Measurements from ENCODE around the gene PRPF6.

The PRPF6 gene

DNA sequence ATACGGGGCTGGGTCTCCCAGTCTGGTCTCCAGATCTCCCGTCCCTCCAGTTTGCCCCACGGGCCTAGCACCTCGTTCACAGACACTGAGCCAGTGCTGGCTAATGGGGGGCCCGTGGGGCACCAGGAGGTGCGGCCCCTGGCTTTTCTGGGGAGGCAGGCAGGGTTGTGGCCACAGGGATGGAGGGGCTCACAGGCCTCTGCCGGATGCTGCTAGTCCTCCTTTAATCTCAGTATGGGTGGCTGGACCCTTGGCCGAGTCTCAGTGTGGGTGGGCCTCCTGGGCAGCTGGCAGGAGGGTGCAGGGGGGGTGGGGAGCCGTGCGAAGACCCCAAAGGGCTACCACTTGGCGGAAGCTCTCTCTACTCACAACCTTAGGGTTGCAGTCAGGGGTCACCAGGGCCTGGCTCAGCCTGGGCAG lies 70.1 kb downstream of the PRPF6 start:
- no peak for DNase-seq

DNA sequence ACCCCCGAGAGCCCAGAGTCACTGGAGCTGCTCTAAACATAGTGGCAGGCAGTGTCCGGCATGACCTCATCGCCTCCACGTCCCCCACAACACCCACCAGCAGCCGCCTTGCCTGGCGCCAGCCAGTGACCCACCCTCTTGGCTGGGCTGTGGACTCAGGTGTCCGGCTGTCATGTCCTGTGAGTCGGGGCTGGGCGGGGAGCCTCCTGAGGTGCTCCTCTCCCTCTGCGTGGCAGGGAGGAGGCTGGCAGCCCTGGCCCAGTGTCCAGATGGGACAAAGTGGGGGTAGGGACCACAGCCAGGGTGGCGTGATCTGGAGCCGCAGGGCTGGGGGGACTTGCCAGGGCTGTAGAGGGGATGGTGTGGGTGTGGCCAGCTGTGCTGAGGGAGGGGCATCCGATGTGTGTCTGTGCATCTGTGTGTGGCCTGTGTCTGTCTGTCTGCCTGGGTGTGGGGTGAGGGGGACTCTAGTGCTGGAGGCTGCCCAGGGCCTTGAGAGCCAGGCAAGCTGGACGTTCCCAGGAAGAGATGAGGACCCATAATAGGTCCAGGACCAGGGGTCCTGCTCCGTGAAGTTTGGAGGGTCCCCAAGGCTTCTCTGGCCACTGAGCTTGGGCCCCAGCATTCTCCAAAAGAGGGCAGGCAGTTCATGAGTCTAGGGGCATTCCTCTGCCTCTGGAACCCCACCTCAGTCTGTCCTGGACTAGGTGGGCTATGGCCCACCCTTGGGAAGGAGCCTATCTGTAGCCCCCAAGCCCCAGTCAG lies 70.8 kb downstream of the PRPF6 start:
- DNase-seq: no peak

DNA sequence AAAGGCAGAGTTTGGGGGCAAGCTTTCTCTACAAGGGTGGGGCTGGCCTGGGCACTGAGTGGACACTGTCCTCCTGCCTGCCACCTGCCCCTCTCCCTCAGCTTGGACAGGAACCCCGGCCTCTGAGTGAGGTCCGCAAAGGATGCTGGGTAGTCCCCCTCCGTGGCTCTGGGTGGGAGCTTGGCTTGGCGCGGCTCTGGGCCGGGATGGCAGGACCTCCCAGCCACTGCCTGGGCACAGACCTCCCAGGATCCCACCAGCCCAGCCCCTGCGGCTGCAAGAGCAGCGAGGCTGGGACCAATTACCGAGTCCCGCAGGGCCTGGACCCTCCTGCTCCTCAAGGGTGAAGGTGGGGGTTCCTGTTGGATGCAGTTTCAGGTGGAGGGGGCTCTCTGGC lies 71.4 kb downstream of the PRPF6 start:
- no peak for DNase-seq

DNA sequence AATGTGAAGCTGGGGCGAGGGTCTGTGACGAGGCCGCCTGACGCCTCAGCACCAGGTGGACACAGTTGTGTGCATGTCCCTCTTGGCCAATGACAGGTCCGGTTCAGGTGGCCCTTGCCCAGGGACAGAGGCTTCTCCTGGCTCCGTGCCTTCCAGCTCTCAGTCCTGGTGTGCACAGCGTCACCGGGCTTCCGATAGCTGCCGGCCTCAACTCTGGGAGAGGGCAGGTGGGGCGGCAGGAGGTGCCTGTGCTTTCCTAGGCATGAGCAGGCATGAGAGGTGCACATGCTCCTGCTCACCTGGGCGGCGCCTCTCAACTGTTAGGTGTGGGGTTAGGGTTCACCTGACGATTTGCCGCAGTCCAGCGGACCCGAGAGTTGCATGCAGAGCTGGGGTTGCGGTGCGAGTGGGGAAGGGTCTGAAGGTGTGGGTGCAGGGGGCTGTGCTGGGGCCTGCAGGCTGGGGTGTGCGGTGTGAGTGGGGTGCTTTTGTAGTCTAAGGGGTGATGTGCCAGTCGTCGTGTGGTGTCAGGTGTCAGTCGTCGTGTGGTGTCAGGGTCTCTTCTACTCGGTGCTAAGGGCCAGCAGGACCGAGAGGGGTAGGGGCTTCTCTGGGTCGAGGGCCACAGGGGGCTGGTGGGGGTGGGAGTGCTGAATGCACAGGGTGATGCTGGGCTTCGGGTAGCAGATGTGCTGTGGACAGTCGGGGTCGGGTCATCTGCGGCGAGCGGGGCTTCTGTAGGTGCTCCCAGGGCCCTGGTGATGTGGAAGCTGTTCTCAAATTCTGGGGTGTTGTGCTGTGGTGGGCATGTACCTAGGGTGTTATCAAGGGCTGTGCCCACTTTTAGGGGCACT lies 72.3 kb downstream of the PRPF6 start:
- DNase-seq: no peak

DNA sequence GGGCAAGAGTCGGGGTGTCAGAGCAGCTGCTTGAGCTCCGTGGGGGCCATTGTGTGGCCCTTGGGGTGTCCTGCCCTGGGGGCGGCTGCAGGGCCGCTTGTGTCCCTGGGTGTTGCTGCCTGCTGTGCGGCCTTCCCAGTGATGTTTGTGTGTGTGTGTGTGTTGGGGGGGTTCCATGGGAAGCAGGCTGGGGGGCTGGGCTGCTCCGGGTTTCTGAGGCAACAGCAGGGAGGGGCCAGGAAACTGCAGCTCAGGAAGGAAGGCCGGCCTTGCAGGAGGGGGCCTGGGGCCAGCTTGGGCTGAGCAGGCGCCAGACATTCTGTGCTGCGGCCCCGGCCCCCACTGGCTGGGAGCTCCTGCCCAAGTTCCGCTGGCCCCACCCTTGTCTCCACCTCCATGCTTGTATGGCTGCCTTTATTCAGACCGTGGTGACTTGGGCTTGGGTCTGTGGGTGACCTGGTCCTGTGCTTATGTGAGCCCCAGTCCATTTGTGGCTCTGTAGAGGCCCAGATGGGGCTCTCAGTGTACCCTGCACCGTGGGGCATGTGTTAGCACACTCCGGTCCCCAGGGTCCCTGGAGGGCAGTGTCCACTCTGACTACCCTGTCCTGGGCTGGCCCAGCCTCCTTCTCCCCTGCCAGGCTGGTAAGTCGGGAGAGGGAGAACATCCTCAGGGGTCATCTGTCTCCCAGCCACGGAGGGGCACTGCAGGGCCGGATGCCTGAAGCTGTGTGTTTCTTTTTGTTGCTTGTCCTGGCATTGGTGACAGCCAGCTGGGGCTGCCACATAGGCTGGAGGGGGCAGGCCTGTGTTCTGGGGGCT lies 73.1 kb downstream of the PRPF6 start:
- DNase-seq: no peak

DNA sequence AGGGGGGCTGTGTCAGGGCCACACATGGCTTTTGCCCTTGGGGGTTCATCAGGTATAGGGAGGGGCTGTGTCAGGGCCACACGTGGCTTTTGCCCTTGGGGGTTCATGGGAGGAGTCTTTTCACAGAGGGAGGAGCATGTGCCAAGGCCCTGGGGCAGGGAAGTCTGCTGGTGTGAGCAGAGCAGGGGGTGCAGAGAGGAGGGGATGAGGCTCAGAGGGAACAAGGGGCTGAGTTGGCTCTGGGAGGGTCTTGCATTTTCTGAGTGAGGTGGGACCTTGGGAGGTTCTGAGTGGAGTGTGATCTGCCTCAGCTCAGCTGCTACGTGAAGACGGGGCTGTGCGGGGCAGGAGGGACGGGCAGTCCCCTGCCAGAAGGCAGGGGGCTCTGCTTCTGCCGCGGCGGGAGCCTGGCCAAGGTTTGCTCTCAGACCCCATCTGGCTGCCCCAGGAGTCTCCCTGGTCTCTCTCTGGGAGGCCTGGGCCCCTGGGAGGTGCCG lies 74.5 kb downstream of the PRPF6 start:
- no peak for DNase-seq

DNA sequence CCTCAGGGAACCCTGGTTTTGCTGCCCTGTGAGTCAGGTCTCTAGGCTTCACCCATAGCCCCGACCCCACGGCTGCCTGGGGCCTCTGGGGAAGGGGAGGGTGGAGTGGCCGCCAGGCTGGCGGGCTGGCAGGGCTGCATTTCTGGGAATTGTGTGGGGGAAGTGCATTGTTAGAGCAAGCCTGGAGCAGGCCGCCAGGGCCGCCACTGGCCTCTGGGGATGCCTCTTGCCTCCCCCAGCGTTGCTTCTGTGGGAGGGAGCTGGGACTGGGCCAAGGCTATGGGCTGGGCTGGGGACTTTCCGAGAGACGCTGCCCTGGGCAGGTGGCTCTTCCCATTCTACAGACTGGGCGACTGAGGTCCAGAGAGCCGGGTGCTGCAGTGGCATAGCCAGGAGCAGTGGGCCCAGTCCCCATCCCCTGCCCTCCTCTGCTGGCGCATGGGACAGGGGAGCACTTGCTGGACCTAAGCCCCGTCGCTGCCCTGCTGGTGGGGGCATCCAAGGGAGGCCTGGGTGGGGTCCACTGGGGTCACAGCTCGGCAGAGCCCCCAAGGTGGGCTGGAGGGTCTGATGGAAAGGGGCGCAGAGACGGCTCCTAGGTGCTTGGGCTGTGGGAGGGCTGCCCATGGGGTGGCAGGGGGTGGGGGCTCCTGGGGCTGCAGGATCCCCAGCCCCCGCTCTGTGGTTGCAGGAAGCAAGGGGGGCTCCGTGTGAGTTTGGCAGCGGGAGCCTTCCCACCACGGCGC lies 75.1 kb downstream of the PRPF6 start:
- no peak for DNase-seq

DNA sequence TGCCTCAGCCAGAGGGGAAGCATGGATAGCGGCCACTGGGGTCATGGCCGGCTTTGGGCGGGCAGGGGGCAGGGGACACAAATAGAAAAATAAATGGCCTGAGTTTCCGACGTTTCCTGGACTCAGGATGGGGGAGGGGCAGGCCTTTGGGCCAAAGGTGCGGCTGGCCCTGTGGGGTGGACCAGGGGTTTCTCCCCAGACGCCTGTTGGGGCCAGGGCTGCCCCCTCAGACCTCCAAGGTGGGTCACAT lies 75.6 kb downstream of the PRPF6 start:
- no peak for DNase-seq

DNA sequence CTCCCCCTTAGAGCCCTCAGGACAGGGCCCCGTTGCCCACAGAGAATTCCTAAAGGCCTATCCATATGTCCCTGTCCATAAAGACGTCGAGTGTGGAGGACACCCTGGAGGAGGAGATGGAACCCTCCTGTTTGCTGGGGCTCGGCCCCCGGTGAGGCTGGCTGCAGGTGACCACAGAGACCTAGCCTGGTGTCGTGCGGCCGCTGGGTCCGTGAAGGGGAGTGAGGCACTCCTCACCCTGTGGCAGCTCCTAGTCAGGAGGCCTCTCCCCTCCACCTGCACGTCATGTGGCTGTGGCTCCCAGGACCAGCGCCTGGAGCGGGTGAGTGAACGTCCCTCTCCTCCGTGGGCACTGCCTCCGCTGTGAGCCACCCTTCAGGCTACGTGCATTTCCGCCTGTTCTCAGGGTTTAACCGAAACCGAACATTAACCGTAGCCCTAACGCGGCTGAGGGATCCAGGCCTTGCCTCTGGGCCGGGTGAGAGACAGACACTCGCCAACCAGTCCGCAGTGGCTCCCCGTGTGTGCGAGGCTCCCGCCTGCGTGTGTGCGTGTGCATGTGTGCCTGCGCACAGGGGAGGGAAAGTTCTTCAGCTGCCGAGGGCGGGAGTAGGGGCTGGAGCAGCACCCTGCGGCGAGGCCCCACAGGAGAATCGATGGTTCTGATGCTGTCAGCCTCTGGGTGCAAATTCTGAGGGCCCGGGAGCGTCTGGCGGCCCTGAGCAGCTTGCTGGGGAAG lies 76.1 kb downstream of the PRPF6 start:
- no peak for DNase-seq

DNA sequence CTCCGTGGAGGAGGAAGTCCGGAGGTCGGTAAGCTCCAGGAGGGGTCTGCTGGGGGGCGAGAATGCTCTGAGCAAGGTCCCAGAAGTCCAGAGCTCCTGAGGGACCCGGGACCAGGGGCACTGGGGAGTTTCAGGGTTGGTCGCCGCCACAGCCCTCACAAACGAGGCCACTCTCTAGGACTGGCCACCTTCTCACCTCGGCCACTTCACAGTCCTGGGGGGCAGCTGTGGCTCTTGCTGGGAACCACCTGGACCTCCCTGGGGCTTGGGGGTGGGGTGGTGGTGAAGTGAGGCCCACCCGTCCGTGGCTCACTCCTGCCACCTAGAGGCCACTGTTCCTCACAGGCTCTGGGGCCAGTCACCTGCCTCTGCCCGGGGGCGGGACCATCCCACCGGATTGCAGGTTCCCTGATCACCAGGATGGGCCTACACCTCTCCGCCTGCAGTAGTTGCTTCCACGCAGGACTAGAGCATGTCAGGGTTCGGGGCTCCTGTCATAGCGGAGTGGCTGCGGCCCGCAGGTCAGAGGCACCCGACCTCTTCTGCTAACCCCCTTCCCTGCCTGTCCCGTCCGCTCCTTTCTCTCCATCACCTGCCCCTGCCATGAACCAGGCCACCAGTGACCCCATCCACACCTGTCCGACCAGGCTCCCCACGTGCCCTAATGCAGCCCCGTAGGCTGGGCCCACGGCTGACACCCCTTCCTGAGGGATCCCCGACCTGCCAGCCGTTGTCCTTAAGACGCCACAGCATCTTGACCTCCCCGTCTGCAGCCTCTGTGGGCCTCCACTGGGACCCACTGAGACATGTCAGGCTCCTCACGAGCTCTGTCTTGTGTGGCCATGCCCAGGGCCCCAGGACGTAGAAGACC lies 76.9 kb downstream of the PRPF6 start:
- DNase-seq: peak; percentile 84 to 90

DNA sequence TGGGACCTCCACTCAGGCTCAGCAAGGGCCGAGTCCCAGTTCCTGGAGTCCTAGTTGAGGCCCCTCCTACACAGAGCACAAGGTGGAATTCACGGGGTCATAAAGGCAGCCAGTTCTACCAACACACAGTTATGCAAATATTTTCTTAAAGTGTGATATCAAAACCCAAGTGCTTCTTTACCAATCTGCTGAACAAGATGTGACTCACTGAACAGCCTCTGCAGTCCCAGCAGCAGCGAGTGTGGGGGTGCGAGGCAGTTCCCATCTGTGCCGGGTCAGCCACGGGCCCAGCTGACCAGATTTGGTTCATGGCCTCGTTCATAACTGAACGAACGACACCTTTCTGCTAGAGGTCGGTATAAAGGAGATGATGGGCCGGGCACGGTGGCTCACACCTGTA lies 77.6 kb downstream of the PRPF6 start:
- DNase-seq: no peak

DNA sequence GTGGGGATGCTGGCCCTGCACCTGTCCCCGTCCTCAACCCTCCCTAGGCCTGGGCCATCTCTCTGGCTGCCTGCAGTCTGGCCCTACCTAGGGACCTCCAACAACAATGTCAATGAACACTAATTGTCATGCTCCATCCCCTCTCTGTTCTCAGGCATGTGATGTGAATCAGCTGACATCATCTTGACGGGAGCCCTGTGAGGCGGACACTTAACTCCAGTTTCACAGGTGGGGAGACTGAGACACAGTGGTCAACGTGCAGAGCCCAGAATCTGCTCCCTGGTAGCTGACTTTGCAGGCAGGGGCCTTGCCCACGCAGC lies 81.3 kb downstream of the PRPF6 start:
- DNase-seq: no peak

DNA sequence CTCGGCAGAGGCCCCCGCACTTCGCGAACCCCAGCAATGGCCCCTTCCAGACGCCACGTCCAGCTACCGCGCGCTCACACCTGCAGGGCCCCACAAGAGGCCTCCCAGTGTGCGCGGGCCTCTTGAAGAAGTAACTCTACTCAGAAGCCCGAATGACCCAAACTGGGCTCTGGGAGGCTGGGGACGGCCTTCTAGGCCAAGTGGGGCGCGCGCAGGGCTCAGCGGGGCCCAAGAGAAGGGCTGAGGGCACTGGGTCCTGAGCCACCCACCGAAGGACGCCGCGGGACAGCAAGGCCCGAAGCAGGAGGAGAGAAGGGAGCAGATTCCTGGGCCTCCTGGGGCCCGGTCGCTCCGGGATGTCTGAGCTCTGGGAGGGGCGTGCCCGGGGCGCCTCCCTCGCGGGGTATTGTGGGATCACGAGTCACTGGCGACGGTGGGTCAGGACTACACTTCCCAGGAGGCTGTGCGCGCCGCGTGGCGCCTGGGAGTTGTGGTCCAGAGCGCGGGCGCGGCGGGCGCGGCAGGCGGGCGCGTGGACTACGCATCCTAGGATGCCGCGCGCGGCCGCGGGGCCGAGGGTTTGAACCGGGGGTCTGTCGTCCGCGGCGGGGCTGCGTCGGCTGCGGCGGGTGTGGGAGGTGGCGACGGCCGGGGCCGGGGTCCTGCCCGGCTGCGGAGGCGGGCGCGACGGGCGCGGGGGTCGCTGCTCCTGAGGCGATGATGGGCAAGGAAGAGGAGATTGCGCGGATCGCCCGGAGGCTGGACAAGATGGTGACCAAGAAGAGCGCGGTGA lies 81.9 kb downstream of the PRPF6 start, which contains the start of gene TCEA2:
Gene TCEA2 (plus strand): TSS at position 603 of the 793 bp plus-strand sequence. CDS start 115 bp downstream, at position 718.
- DNase-seq: peak; percentile 92 to 94

DNA sequence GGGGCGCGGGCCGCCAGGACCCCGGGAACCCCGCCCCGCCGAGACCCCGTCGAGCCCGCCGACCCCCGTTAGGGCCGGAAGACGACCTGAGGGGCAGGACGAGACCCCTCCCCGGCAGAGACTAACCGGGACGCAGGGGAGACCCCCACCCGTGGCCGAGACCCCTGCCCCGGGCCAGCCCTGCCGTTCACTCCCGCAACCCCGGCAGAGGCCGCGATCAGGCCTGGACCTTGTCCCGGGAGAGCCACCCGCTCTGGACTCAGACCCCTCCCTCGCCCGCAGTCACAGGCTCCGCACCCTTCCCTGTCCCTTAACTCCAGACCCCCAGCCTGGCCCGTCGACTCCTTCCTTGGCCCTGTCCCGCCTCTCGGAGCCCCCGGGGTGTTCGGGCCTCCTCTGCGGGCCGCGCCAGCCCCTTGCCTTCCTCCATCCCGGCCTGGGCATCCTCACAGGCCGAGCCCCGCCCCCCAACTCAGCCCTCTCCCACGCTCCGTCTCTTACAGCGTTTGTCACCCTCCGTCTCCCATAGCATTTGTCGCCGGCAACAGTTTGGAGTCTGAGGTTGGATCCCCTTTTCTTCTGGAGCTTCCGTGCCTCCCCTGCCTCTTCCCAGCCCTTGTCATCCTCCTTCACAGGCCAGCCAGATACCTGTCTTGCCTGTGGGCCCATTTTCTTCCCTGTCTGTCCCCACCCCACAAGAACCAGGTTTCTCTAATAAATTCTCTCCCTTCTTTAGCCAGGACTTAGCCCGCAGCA lies 82.6 kb downstream of the PRPF6 start:
- DNase-seq: no peak

DNA sequence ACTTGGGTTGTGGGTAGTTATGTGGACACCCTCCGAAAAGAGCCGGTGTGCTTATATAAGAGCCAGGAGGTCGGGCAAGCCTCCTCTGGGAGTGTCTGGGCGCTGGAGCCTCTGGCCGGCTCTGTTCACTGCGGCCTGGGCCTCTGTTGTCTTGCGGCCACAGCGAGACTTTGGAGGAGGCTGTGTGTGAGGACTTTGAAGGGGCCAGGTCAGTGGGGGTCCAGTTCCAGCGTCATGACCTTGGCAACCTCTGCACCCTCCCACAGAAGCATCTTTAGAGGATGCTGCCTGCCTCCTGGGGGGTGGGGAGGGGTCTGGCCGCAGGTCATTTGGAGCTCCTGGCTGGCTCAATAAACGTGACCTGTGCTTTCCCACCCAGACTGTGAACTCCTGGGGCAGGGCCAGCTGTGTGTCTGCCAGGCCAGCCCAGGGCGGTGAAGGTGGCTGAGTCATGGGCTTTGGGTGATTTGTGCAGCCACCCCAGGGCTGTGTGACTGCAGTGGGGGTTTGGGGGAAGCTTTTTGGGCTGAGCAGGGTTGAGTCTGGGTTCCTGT lies 83.3 kb downstream of the PRPF6 start:
- DNase-seq: no peak

DNA sequence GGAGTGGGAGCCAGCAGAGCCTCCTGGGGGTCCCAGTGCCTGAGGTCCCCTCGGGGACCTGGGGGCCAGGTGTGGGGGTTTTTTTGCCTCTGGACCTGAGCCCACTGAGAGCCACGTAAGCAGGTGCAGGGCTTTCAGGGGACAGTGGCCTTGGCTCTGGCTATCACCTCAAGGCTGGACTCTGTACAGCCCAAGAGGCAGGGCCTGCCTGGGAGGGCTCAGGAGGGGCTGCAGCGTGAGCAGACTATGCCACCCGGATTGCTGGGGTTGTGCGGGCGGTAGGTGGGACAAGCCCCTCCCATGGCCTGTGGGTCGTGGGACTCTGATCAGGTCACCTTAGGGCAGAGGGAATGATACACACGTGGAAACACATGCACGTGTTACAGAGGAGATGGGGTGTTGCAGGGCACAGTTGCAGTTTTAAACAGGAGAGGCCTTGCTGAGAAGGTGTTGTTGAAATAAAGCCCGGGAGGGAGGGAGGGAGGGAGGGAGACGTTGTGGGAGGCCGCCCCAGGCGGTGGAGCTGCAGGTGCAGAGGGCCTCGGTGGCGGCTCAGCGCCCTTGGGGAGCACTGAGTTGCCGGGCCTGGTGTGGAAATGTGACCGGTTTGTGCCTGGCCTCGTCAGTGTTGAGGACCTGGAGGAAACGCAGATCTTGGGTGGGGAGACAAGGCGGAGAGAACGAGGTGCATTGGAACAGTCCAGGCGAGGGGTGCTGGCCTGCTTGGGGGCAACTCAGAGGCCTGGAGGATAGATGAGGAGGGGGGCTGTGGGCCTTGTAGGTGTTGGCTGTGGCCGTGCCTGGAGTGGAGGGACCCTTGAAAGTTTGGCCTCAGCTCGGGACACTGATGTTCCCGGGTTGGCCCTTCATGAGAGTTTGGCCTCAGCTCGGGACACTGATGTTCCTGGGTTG lies 84.4 kb downstream of the PRPF6 start:
- DNase-seq: no peak

DNA sequence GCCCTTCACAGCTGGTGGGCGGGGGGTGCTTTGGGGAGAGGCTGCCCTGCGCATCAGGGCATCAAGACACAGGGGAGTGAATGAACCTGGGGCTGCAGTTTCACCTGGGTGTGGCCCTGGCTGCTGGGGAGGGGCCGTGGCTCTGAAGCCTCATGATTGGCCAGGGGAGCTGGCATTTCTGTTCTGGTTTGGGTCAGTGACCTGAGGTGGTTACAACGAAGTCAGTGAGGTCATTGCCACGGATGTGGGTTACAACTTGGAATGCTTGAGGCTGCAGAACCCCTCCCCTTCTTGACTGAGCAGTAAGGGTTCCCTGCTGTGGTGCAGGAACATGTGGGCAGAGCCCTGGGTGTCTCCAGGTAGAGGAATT lies 85.0 kb downstream of the PRPF6 start:
- DNase-seq: peak; percentile 42 to 49

All from stimulated activated CD4-positive, alpha-beta T cell treated with anti-CD3 and anti-CD28 coated beads, Interleukin-2, amount 100 ng/mL, for 48 hours (primary cell).